ENCODE results near the gene NAP1L4.

DNA sequence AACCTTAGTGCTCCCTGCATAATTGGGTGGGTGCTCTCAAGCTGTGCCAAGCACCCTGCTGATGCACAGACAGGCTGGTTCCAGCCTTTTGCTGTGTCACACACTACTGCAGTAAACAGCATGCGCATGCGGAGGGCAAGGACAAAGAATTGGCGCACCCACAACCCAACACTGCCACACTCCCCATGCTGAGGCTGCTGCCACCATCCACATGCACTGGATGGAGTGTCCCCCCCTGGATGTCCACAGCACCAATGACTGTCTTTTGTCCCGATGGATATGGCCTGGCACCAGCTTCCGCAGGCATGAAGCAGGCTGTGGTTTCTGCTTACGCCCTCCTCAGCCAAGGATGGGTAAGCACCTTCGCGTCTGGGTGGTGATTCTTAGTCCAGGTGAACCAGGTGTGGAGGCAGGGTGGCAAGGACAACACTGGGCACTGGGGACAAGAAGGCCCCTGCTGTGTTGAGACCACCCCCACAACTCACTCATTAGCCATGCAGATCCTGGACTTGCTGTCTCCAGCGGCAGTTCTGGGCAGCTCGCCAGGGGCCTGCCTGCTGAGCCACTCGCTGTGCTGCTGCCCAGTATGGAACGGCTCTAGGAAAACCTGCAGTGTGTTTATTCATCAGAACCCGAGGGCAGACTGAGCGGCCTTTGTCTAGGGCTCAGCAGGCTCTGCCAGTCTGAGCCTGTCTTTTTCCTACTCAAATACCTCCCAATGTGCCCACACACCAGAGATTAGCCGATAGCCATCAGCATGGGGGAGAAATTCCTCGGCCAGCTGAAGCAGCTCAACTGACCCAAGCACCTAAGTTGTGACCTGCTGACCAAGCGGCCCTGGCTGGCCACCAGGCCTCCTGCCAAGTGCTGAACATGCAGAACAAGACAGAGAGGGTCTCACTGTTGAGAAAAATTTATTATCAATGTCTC is 8.2 kb upstream of the NAP1L4 start:
- TF ChIP-seq, protein P1, sequence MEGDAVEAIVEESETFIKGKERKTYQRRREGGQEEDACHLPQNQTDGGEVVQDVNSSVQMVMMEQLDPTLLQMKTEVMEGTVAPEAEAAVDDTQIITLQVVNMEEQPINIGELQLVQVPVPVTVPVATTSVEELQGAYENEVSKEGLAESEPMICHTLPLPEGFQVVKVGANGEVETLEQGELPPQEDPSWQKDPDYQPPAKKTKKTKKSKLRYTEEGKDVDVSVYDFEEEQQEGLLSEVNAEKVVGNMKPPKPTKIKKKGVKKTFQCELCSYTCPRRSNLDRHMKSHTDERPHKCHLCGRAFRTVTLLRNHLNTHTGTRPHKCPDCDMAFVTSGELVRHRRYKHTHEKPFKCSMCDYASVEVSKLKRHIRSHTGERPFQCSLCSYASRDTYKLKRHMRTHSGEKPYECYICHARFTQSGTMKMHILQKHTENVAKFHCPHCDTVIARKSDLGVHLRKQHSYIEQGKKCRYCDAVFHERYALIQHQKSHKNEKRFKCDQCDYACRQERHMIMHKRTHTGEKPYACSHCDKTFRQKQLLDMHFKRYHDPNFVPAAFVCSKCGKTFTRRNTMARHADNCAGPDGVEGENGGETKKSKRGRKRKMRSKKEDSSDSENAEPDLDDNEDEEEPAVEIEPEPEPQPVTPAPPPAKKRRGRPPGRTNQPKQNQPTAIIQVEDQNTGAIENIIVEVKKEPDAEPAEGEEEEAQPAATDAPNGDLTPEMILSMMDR (IDR thresholded peaks at IDR 0.05), result no peak
- no peak for TF ChIP-seq POLR2A (IDR thresholded peaks at IDR 0.05)

All from lower leg skin (tissue), 3 donors.